ENCODE data around the gene CYS1. TPM values are rescaled to one million over a fixed set of nuclear protein-coding genes. Genes with fewer than 3 reads are reported as not detected.
A peak's percentile ranks its signal among the peaks of the same experiment; 100 is the strongest.

CYS1 gene
- total and polyA plus RNA-seq, 2 donors (not counting 3 experiments of a cell fraction or from before 2014, with no cell fraction given) = not detected

DNA sequence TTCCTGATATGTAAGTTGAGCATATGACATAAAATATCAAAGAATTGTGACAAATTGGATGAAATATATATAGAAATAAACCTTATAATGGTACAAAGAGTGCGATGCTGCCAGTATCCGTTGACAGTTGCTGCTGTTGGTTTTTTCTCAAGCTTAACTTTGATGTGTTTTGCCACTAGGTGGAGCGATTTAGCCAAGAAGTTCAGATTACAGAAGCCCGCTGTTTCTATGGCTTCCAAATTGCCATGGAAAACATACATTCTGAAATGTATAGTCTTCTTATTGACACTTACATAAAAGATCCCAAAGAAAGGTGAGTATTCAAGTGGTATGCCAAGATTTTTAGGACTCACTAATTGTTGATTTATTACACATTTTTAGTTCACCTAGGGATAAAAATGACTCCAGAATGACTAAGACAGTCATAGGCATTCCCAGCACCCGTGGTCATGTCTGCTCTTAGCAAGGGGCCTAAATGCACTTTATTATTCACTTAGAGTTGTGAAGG is 44.4 kb upstream of the CYS1 start:
- intact Hi-C loops (cut with micrococcal nuclease) (loop anchor here (1.0 to 10.0 kb wide), 8 partner anchors 39 to 536 kb away; no protein-coding TSS in a partner anchor), dilution Hi-C loops (cut with MboI; ENCODE audit: extremely low pct_ligation_motif_present, low sequenced_read_pairs) (no loop called here)
- Histone ChIP-seq H3K9me3 (replicated peaks; ENCODE audit: control insufficient read depth, insufficient read depth, low read length) (no peaks in the 10 kb centered on the region), H3K27ac (ENCODE audit: insufficient read depth, low read depth, low read length) (peak overlapping the region; percentile 44), H3K4me2 (ENCODE audit: insufficient read depth, low read length) (peak overlapping the region; percentile 73), H3K79me2 (ENCODE audit: control insufficient read depth, insufficient read depth, low read length) (peaks cover 58% of the 10 kb centered on the region), H3K36me3 (ENCODE audit: control insufficient read depth in 2 of 2, extremely low read depth in 1 of 2, insufficient read depth in 2 of 2, low read length in 2 of 2) (peaks cover 0 to 18% of the 10 kb centered on the region in 2 experiments), H3K9me1 (replicated peaks; ENCODE audit: control insufficient read depth, extremely low read depth, insufficient read depth, low read length) (no peaks in the 10 kb centered on the region), H3K4me3 (replicated peaks in 1 of 3; ENCODE audit: insufficient read depth in 1 of 3, low read depth in 1 of 3, low read length in 3 of 3) (peak overlapping the region in 2 of 3 experiments; percentile 59 to 91), H3K4me1 (ENCODE audit: control insufficient read depth, extremely low read depth, insufficient read depth, low read length) (peaks cover 46% of the 10 kb centered on the region), H2AFZ (ENCODE audit: low read depth, low read length) (no peak overlapping the region), H3K27me3 (ENCODE audit: control insufficient read depth in 2 of 2, insufficient read depth in 2 of 2, low read length in 2 of 2) (no peaks in the 10 kb centered on the region), H4K20me1 (replicated peaks; ENCODE audit: control insufficient read depth, extremely low read depth, insufficient read depth, low read length) (no peaks in the 10 kb centered on the region), H3K9ac (replicated peaks; ENCODE audit: extremely low read depth, insufficient read depth, low read length) (peak overlapping the region; percentile 45)
- FAIRE-seq (peak; percentile 82), DNase-seq (ENCODE audit: low read depth, low spot score) (peak; percentile 69)
- CTCF ChIA-PET = interaction anchor here (0.6 to 4.7 kb wide), 57 partner anchors 10 to 539 kb away, joined by 3 to 299 read pairs (median 4); partner anchors contain the start of genes HPCAL1 and ODC1
- TF ChIP-seq, protein P1, sequence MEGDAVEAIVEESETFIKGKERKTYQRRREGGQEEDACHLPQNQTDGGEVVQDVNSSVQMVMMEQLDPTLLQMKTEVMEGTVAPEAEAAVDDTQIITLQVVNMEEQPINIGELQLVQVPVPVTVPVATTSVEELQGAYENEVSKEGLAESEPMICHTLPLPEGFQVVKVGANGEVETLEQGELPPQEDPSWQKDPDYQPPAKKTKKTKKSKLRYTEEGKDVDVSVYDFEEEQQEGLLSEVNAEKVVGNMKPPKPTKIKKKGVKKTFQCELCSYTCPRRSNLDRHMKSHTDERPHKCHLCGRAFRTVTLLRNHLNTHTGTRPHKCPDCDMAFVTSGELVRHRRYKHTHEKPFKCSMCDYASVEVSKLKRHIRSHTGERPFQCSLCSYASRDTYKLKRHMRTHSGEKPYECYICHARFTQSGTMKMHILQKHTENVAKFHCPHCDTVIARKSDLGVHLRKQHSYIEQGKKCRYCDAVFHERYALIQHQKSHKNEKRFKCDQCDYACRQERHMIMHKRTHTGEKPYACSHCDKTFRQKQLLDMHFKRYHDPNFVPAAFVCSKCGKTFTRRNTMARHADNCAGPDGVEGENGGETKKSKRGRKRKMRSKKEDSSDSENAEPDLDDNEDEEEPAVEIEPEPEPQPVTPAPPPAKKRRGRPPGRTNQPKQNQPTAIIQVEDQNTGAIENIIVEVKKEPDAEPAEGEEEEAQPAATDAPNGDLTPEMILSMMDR (IDR thresholded peaks at IDR 0.05; ENCODE audit: extremely low read depth in 1 of 2, insufficient read depth in 1 of 2, low read depth in 1 of 2, low read length in 2 of 2) = peak; percentile 34 to 37
- no peak for TF ChIP-seq POLR2AphosphoS5 (IDR thresholded peaks at IDR 0.05; ENCODE audit: insufficient read depth, low read depth, low read length)
- BruUV-seq (replicated peaks) = no TSS peak
- POLR2A ChIA-PET = no interaction called here

DNA sequence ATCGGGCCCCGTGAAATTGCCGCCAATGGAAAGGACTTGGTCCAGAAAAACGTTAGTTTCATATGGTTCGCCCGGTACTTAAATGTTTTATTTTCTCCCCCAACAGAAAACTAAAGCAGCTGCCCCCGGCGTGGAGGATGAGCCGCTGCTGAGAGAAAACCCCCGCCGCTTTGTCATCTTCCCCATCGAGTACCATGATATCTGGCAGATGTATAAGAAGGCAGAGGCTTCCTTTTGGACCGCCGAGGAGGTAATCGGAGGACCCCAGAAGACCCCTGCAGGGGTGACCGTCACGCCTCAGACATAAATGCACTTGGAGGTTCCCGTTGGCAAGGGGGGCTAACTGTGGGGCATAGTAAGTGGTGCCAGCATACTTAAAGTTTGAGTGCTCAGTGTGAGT is 43.1 kb upstream of the CYS1 start:
- Histone ChIP-seq H3K27me3 (ENCODE audit: control insufficient read depth in 2 of 2, insufficient read depth in 2 of 2, low read length in 2 of 2) (no peaks in the 10 kb centered on the region), H3K4me1 (ENCODE audit: control insufficient read depth, extremely low read depth, insufficient read depth, low read length) (peaks cover 48% of the 10 kb centered on the region), H3K79me2 (ENCODE audit: control insufficient read depth, insufficient read depth, low read length) (peaks cover 52% of the 10 kb centered on the region), H3K36me3 (ENCODE audit: control insufficient read depth in 2 of 2, extremely low read depth in 1 of 2, insufficient read depth in 2 of 2, low read length in 2 of 2) (peaks cover 0 to 14% of the 10 kb centered on the region in 2 experiments), H3K9me3 (replicated peaks; ENCODE audit: control insufficient read depth, insufficient read depth, low read length) (no peaks in the 10 kb centered on the region), H3K4me3 (replicated peaks in 1 of 3; ENCODE audit: insufficient read depth in 1 of 3, low read depth in 1 of 3, low read length in 3 of 3) (peak overlapping the region; percentile 59 to 91 (median 70)), H2AFZ (ENCODE audit: low read depth, low read length) (peak overlapping the region; percentile 56), H3K4me2 (ENCODE audit: insufficient read depth, low read length) (peak overlapping the region; percentile 73), H3K27ac (ENCODE audit: insufficient read depth, low read depth, low read length) (peak overlapping the region; percentile 44), H3K9ac (replicated peaks; ENCODE audit: extremely low read depth, insufficient read depth, low read length) (peak overlapping the region; percentile 76), H4K20me1 (replicated peaks; ENCODE audit: control insufficient read depth, extremely low read depth, insufficient read depth, low read length) (no peaks in the 10 kb centered on the region), H3K9me1 (replicated peaks; ENCODE audit: control insufficient read depth, extremely low read depth, insufficient read depth, low read length) (no peaks in the 10 kb centered on the region)
- dilution Hi-C loops (cut with MboI; ENCODE audit: extremely low pct_ligation_motif_present, low sequenced_read_pairs) = no loop called here
- TF ChIP-seq POLR2A (IDR thresholded peaks at IDR 0.05; ENCODE audit: low read depth, low read length) = no peak
- TF ChIP-seq FOS (IDR thresholded peaks at IDR 0.05; ENCODE audit: borderline replicate concordance, insufficient read depth, low read length) = no peak
- TF ChIP-seq POLR2AphosphoS5 (IDR thresholded peaks at IDR 0.05; ENCODE audit: insufficient read depth, low read depth, low read length) = no peak
- TF ChIP-seq, protein P1 (IDR thresholded peaks at IDR 0.05; ENCODE audit: extremely low read depth in 1 of 2, insufficient read depth in 1 of 2, low read depth in 1 of 2, low read length in 2 of 2) = no peak
- no peak for TF ChIP-seq MYC (IDR thresholded peaks at IDR 0.05; ENCODE audit: low read depth, low read length)
- no peak for TF ChIP-seq JUN (IDR thresholded peaks at IDR 0.05; ENCODE audit: borderline replicate concordance, insufficient read depth, insufficient read length, low read depth)
- TF ChIP-seq, protein P2, sequence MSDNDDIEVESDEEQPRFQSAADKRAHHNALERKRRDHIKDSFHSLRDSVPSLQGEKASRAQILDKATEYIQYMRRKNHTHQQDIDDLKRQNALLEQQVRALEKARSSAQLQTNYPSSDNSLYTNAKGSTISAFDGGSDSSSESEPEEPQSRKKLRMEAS (IDR thresholded peaks at IDR 0.05; ENCODE audit: insufficient read depth, insufficient read length) = no peak
- ChIA-PET POLR2A (interaction anchor here (0.7 kb wide), 2 partner anchors 312 to 325 kb away, joined by 3 to 6 read pairs; no protein-coding TSS in a partner anchor), CTCF (interaction anchor here (1.2 to 4.7 kb wide), 11 partner anchors 11 to 316 kb away, joined by 5 to 299 read pairs (median 46); partner anchors contain the start of gene HPCAL1)
- DNase-seq (ENCODE audit: low read depth, low spot score) = no peak
- no peak for FAIRE-seq
- BruUV-seq (replicated peaks) = no TSS peak
- intact Hi-C loops (cut with micrococcal nuclease) = loop anchor here (2.0 to 10.0 kb wide), 2 partner anchors 180 to 452 kb away; partner anchors contain the start of gene HPCAL1

Measured in endothelial cell of umbilical vein (primary cell).